Measurements from ENCODE around the gene LONRF3.

LONRF3 gene

DNA sequence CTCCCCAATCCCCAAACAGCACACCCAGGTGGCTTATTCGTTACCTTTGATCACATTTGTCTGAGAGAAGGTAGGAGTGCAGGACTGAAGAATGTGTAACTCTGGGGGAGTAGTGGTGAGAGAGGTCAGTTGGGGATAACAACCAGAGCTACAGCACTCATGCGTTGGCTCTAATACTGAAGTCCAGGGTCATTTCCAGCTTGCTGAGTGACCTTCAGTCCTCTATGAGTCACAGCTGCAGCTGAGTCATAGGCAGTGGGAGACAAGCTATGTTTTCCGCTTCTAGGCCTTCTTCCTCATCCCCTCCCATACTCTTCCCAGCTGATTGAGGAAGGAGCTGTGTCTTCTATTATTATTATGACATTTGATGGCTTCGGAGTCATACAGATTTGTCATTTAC, 66.8 kb downstream of the LONRF3 start:
- no peak overlapping the region for H3K27ac Mint-ChIP-seq
- no peaks in the 10 kb centered on the region for H3K27me3 Mint-ChIP-seq
- H3K4me3 Mint-ChIP-seq, result no peak overlapping the region
- H3K9me3 Mint-ChIP-seq, result no peaks in the 10 kb centered on the region
- H3K4me1 Mint-ChIP-seq (ENCODE audit: low read depth), result no peaks in the 10 kb centered on the region
- H3K36me3 Mint-ChIP-seq (ENCODE audit: low read depth), result no peaks in the 10 kb centered on the region

DNA sequence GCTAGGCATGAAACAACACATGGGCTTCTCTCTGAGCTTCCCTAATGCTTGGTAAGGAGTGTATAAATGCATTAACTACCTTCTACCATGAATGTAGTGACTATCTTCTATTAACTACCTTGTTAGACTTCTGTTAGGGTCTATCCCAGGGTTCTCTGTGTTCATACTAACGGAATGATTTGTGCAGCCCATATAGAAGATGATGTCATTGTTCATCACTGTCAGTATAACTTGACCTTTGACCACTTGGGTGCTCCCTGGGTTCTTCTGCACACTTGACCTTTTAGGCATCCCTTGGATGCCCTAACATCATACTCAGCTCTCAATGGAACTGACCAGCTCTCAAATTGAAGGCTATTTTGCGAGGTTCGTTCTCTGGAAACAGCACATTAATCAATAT, 67.6 kb downstream of the LONRF3 start:
- Mint-ChIP-seq H3K9me3 (no peaks in the 10 kb centered on the region), H3K4me1 (ENCODE audit: low read depth) (no peaks in the 10 kb centered on the region), H3K4me3 (no peak overlapping the region), H3K27ac (no peak overlapping the region), H3K36me3 (ENCODE audit: low read depth) (no peaks in the 10 kb centered on the region), H3K27me3 (no peaks in the 10 kb centered on the region)

DNA sequence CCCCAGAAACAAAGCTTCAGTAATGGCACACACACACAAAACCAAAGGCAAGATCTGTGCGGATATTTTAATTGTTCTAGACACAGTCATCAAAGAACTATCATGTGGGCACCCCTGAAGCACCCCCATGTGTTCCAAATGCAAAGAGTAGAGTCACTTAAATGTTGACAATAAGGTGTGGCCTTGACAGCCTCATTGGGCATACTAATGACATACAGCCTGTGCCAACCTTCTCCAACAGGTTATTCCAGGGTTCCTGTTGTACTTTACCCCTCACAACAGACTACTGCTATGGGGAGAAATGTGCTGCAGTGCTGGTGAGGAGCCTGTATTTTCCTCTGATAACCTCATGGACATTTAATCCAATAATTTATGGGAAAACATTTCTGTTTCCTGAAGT, 68.6 kb downstream of the LONRF3 start:
- no peaks in the 10 kb centered on the region for H3K4me1 Mint-ChIP-seq (ENCODE audit: low read depth)
- H3K27me3 Mint-ChIP-seq, result no peaks in the 10 kb centered on the region
- no peaks in the 10 kb centered on the region for H3K36me3 Mint-ChIP-seq (ENCODE audit: low read depth)
- no peak overlapping the region for H3K4me3 Mint-ChIP-seq
- H3K27ac Mint-ChIP-seq, result no peak overlapping the region
- H3K9me3 Mint-ChIP-seq, result no peaks in the 10 kb centered on the region

DNA sequence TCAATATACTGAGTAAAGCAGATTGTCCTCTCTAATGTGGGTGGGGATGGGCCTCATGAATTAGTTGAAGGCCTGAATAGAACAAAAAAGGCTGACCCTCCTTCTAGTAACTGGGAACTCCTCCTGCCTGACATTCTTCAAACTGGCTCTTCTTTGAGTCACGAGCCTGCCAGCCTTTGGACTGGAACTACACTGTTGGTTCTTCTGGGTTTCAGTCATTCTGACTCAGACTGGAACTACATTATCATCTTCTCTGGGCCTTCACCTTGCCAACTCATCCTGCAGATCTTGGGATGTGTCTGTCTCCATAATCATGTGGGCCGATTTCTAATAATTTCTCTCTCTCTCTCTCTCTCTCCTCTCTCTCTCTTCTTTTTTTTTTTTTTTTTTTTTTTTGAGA, 71.5 kb downstream of the LONRF3 start:
- H3K36me3 Mint-ChIP-seq (ENCODE audit: low read depth), result no peaks in the 10 kb centered on the region
- no peaks in the 10 kb centered on the region for H3K9me3 Mint-ChIP-seq
- H3K27me3 Mint-ChIP-seq, result peaks cover 8% of the 10 kb centered on the region
- no peak overlapping the region for H3K4me3 Mint-ChIP-seq
- no peaks in the 10 kb centered on the region for H3K4me1 Mint-ChIP-seq (ENCODE audit: low read depth)
- H3K27ac Mint-ChIP-seq, result no peak overlapping the region

DNA sequence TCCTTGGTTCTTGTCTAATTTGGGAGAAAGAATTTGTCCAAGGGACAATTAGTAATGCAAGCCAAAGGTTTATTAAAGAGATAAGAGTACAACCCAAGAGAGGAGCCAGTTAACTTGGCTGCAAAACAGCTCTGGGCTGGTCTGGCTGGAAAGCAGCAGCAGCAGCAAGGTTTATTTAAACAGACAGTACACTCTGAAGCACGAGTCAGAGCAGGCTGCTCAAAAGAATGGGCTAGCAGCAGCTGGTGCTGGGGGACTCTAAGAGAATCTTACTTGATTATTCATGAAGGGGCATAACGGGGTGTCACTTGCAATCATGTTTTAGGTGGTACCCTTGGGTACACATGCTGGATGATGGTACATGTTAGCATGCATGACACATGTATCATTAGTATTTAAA, 81.3 kb downstream of the LONRF3 start:
- H3K4me3 Mint-ChIP-seq, result no peak overlapping the region
- H3K27me3 Mint-ChIP-seq, result peaks cover 7% of the 10 kb centered on the region
- H3K27ac Mint-ChIP-seq, result no peak overlapping the region
- H3K9me3 Mint-ChIP-seq, result no peaks in the 10 kb centered on the region
- no peaks in the 10 kb centered on the region for H3K4me1 Mint-ChIP-seq (ENCODE audit: low read depth)
- no peaks in the 10 kb centered on the region for H3K36me3 Mint-ChIP-seq (ENCODE audit: low read depth)

GRCh38 chrX:119062750-119063374, 88.4 kb downstream of the LONRF3 start:
- Mint-ChIP-seq H3K36me3 (ENCODE audit: low read depth) (no peaks in the 10 kb centered on the region), H3K4me1 (ENCODE audit: low read depth) (no peaks in the 10 kb centered on the region), H3K4me3 (no peak overlapping the region), H3K27ac (no peak overlapping the region), H3K9me3 (no peaks in the 10 kb centered on the region), H3K27me3 (no peaks in the 10 kb centered on the region)

DNA sequence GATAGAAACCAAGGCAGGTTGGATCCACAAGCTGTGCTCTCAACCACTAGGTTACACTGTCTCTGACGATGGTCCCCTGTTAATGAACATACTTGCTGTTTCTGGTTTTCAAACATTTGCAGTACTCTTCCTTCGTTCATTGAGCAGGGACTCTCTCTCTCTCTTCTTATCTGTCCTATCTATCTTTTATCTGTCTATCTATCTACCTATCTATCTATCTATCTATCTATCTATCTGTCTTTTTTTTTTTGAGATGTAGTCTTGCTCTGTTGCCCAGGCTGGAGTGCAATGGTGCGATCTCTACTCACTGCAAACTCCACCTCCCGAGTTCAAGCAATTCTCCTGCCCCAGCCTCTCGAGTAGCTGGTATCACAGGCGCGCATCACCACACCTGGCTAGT, 89.0 kb downstream of the LONRF3 start:
- H3K4me3 Mint-ChIP-seq, result no peak overlapping the region
- H3K36me3 Mint-ChIP-seq (ENCODE audit: low read depth), result no peaks in the 10 kb centered on the region
- H3K27ac Mint-ChIP-seq, result no peak overlapping the region
- H3K4me1 Mint-ChIP-seq (ENCODE audit: low read depth), result no peaks in the 10 kb centered on the region
- no peaks in the 10 kb centered on the region for H3K27me3 Mint-ChIP-seq
- H3K9me3 Mint-ChIP-seq, result no peaks in the 10 kb centered on the region

- Mint-ChIP-seq H3K27ac (no peak overlapping the region), H3K4me3 (no peak overlapping the region), H3K4me1 (ENCODE audit: low read depth) (no peaks in the 10 kb centered on the region), H3K27me3 (no peaks in the 10 kb centered on the region), H3K36me3 (ENCODE audit: low read depth) (no peaks in the 10 kb centered on the region), H3K9me3 (no peaks in the 10 kb centered on the region)
These were observed 92.8 kb downstream of the LONRF3 start for GRCh38 chrX:119067023-119067739.
